ENCODE measurements around the gene ACOD1. TPM values are rescaled to one million over a fixed set of nuclear protein-coding genes. Genes with fewer than 3 reads are reported as not detected.
A peak's percentile ranks its signal among the peaks of the same experiment; 100 is the strongest.

ACOD1 gene
- total RNA-seq, 4 donors from 2014 or later, result not detected

- peak; percentile 59 to 96 for DNase-seq (ENCODE audit: low spot score in 2 of 2)
- intact Hi-C loops (cut with DNase I; ENCODE audit: low total_unique reads), result no loop called here
- TF ChIP-seq CTCF (IDR thresholded peaks at IDR 0.05) (peak in 1 of 3 donors; percentile 39), POLR2A (IDR thresholded peaks at IDR 0.05) (no peak)
- WGBS, 2 donors, result 2 to 4% methylated on average over 33 to 34 of the region's 34 CpGs
- no peak overlapping the region for H3K4me3 ChIP-seq (ENCODE audit: low read depth, poor library complexity, severe bottlenecking)
Observed at GRCh38 chr13:76980075-76980718, 31.9 kb downstream of the ACOD1 start.

GRCh38 chr13:76982061-76982460, 33.8 kb downstream of the ACOD1 start:
- DNase-seq (ENCODE audit: low spot score in 2 of 2), result no peak
- intact Hi-C loops (cut with DNase I; ENCODE audit: low total_unique reads), result no loop called here
- WGBS, 2 donors, result 61 to 65% methylated on average over 6 of the region's 6 CpGs
- no peak overlapping the region for H3K4me3 ChIP-seq (ENCODE audit: low read depth, poor library complexity, severe bottlenecking)
- no peak for TF ChIP-seq POLR2A (IDR thresholded peaks at IDR 0.05)
- no peak for TF ChIP-seq CTCF (IDR thresholded peaks at IDR 0.05)

- no peak overlapping the region for H3K4me3 ChIP-seq (ENCODE audit: low read depth, poor library complexity, severe bottlenecking)
- TF ChIP-seq POLR2A (IDR thresholded peaks at IDR 0.05) (no peak), CTCF (IDR thresholded peaks at IDR 0.05) (no peak)
- DNase-seq (ENCODE audit: low spot score in 2 of 2), result no peak
- intact Hi-C loops (cut with DNase I; ENCODE audit: low total_unique reads), result no loop called here
- WGBS, 2 donors, result 84% methylated on average over 5 of the region's 5 CpGs
Observed at GRCh38 chr13:76983676-76984075, 35.4 kb downstream of the ACOD1 start.

- DNase-seq (ENCODE audit: low spot score in 2 of 2), result peak; percentile 46 to 87
- TF ChIP-seq POLR2A (IDR thresholded peaks at IDR 0.05), result no peak
- TF ChIP-seq CTCF (IDR thresholded peaks at IDR 0.05), result no peak
- intact Hi-C loops (cut with DNase I; ENCODE audit: low total_unique reads), result no loop called here
- H3K4me3 ChIP-seq (ENCODE audit: low read depth, poor library complexity, severe bottlenecking), result peak overlapping the region; percentile 75
- WGBS, 2 donors, result 35 to 41% methylated on average over 15 of the region's 15 CpGs
Observed at GRCh38 chr13:76991432-76991795, 43.1 kb downstream of the ACOD1 start.

GRCh38 chr13:76991796-76992547, 43.7 kb downstream of the ACOD1 start, which contains the start of gene CLN5:
TSS of gene CLN5 (plus strand) at chr13:76992081. CDS start at chr13:76992099, 18 bp downstream.
- H3K4me3 ChIP-seq (ENCODE audit: low read depth, poor library complexity, severe bottlenecking), result peak within 1 kb of the TSS; percentile 75
- intact Hi-C loops (cut with DNase I; ENCODE audit: low total_unique reads), result no loop called here
- WGBS, 2 donors, result 0% methylated on average over 26 to 37 of the region's 73 CpGs
- TF ChIP-seq POLR2A (IDR thresholded peaks at IDR 0.05) (peak in 1 of 2 donors; percentile 55), CTCF (IDR thresholded peaks at IDR 0.05) (no peak)
- peak; percentile 94 to 99 for DNase-seq (ENCODE audit: low spot score in 2 of 2)
